ENCODE results near the gene ARHGEF25.

GRCh38 chr12:57615637-57616036 is 4.4 kb downstream of the ARHGEF25 start:
- TF ChIP-seq CTCF (IDR thresholded peaks at IDR 0.05) (no peak), POLR2A (IDR thresholded peaks at IDR 0.05; ENCODE audit: low read depth) (no peak), POLR2AphosphoS5 (IDR thresholded peaks at IDR 0.05) (no peak), EP300 (IDR thresholded peaks at IDR 0.05) (no peak)
